ENCODE data around the gene LYSMD3.

DNA sequence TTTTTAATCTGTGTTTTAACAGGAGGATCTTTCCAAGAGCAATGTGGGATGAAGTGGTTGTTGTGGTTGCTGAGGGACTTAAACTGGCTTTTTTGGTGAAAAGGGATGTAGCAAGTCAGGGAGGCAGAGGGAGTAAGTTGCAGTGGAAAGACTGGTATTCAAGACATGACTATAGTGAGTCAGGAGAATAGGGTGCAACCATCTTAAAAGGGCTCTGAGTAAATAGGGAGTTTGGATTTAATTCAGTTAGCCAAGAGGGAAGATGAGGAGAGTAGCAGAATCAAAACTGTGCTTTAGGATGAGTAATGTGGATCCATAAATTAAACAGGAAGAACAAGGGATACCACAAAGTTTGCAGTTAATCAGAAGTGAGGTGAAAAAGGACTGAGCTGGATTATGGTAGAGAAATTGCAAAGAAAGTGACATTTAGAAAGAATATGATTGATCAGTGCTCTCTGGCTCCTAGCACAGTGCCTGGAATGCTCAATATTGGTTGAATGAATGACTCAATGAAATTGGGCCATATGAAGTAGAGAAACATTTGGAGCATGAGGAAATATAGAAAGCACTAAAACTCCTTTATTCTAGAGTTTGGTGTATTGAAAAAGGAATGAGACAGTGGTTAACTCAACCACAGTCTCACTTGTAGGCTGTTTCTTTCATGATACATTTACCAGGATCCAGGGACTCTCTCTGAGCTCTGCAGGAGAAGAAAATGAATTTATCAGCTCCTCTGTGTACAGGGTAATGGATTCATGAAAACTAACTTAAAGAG is 49.6 kb downstream of the LYSMD3 start:
- TF ChIP-seq HDAC2 (IDR thresholded peaks at IDR 0.05) (no peak), HOXB13 (CRISPR knock-in tag; IDR thresholded peaks at IDR 0.05; ENCODE audit: low read depth) (no peak), CHD2 (IDR thresholded peaks at IDR 0.05; ENCODE audit: low read length, partially characterized antibody) (no peak), POLR2A (IDR thresholded peaks at IDR 0.05; ENCODE audit: low read length) (no peak)
- TF ChIP-seq, protein P1, sequence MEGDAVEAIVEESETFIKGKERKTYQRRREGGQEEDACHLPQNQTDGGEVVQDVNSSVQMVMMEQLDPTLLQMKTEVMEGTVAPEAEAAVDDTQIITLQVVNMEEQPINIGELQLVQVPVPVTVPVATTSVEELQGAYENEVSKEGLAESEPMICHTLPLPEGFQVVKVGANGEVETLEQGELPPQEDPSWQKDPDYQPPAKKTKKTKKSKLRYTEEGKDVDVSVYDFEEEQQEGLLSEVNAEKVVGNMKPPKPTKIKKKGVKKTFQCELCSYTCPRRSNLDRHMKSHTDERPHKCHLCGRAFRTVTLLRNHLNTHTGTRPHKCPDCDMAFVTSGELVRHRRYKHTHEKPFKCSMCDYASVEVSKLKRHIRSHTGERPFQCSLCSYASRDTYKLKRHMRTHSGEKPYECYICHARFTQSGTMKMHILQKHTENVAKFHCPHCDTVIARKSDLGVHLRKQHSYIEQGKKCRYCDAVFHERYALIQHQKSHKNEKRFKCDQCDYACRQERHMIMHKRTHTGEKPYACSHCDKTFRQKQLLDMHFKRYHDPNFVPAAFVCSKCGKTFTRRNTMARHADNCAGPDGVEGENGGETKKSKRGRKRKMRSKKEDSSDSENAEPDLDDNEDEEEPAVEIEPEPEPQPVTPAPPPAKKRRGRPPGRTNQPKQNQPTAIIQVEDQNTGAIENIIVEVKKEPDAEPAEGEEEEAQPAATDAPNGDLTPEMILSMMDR (IDR thresholded peaks at IDR 0.05): no peak
- TF ChIP-seq, protein P2, sequence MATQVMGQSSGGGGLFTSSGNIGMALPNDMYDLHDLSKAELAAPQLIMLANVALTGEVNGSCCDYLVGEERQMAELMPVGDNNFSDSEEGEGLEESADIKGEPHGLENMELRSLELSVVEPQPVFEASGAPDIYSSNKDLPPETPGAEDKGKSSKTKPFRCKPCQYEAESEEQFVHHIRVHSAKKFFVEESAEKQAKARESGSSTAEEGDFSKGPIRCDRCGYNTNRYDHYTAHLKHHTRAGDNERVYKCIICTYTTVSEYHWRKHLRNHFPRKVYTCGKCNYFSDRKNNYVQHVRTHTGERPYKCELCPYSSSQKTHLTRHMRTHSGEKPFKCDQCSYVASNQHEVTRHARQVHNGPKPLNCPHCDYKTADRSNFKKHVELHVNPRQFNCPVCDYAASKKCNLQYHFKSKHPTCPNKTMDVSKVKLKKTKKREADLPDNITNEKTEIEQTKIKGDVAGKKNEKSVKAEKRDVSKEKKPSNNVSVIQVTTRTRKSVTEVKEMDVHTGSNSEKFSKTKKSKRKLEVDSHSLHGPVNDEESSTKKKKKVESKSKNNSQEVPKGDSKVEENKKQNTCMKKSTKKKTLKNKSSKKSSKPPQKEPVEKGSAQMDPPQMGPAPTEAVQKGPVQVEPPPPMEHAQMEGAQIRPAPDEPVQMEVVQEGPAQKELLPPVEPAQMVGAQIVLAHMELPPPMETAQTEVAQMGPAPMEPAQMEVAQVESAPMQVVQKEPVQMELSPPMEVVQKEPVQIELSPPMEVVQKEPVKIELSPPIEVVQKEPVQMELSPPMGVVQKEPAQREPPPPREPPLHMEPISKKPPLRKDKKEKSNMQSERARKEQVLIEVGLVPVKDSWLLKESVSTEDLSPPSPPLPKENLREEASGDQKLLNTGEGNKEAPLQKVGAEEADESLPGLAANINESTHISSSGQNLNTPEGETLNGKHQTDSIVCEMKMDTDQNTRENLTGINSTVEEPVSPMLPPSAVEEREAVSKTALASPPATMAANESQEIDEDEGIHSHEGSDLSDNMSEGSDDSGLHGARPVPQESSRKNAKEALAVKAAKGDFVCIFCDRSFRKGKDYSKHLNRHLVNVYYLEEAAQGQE (IDR thresholded peaks at IDR 0.05): no peak
